GM18873 (cell line): ENCODE data around the gene TRIM63.
"Not testable (repeated sequence)": the region's sequence is repeated elsewhere in the genome, so short reads cannot be mapped to it uniquely, and the experiment has no call there.

Source experiments
- ATAC-seq: cut with Tn5 transposase; IDR thresholded peaks from one replicate; pipeline ENCODE4 v1.9.1; 2021; ENCODE audit warnings: mild to moderate bottlenecking, moderate library complexity, moderate number of reproducible peaks; ENCODE audit not compliant: unreplicated experiment, low FRiP score

Gene TRIM63

GRCh38 chr1:26067432-26067911 lies at the start of gene TRIM63:
TRIM63 (minus strand) TSS chr1:26067630; CDS start chr1:26067494, 136 bp downstream.
- ATAC-seq: no peak

DNA sequence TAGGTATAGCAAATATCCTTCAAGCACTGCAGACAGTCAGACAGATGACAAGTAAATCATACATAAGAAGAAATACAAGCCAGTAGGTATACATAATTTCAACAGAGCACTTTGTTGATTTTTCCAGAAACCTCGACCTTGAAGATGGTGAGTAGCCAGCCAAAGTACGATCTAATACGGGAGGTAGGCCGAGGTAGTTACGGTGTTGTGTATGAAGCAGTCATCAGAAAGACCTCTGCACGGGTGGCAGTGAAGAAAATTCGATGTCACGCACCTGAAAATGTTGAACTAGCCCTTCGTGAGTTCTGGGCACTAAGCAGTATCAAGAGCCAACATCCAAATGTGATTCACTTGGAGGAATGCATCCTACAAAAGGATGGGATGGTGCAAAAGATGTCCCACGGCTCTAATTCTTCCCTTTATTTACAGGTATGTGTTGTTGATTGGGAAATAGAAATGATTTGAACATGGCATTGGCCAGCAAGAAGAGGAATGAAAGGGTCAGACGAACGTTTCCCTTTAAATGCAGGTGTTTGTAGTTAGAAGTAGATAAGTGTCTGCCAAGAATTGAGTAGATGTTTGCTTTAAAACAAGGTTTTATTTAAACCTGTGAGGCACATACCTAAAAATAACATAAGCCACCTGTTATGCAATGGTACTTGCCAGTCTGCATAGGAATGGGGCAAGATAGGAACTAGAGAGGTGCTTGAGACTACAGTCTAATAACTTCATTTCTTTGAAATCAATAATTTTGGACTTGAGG lies 46.9 kb upstream of the TRIM63 start:
- no peak for ATAC-seq

GRCh38 chr1:26112407-26112775 lies 45.0 kb upstream of the TRIM63 start:
- ATAC-seq: no peak

- peak; percentile 59 for ATAC-seq
Measured at GRCh38 chr1:26111530-26112406, 44.3 kb upstream of the TRIM63 start, which contains the start of gene PDIK1L. PDIK1L (plus strand) TSS chr1:26111824; CDS start chr1:26114309, 2,485 bp downstream.

GRCh38 chr1:26110731-26111529 lies 43.5 kb upstream of the TRIM63 start:
- peak; percentile 39 for ATAC-seq

DNA sequence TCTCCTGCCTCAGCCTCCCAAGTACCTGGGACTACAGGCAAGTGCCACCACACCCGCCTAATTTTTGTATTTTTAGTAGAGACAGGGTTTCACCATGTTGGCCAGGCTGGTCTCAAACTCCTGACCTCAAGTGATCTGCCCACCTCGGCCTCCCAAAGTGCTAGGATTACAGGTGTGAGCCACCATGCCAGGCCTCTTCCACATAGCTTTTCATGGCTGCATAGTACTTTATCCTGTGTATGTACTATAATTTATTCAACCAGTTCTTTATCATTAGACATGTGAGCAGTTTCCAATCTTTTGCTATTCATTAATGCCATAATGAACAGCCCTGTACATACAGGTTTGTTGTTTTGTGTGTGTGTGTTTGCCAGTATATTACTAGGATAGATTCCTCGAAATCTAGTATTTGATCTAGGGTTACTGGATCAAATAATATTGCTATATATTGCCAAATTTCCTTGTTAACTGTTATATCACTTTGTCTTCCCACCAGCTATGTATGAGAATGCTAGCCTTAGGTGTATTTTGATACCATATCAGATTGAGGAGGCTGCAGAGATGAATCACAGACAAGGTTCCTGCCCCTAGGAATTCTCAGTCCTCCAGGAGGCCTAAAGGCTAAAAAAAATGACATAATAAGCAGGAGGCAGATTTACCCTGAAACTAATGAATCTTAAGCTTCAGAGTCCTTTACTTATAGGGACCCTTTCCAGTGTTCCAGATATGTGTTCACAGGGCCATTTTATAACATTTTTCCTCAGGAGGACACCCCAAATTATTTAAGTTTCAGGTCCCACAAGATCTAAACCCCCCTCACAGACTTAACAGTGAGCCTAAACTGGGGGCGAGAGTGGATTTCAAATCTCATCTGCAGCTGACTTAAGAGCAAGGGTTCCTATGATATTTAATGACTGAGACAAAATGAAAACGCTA lies 42.1 kb upstream of the TRIM63 start:
- ATAC-seq: no peak

- not testable (repeated sequence) for ATAC-seq
Measured at GRCh38 chr1:26105226-26105548, 37.8 kb upstream of the TRIM63 start.

DNA sequence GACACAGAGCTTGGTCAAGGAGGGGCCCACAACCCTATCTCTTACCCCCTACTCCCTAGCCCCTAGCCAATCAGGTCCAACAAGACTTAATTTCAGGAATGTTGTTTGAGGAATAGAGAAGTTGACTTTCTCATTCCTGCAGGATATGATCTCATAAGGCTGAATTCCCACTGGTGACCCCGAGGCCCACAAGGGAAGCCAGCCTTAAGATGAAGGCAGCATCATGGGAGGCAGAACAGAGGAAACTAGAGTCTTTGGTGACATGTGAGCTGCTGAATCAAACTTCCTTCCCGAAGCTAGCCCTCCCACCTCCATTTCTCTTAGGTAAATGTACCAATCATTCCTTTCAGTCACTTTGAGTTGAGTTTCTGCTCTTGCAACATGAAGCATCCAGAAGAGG lies 35.1 kb upstream of the TRIM63 start:
- ATAC-seq: no peak

- no peak for ATAC-seq
Measured at GRCh38 chr1:26102119-26102518, 34.7 kb upstream of the TRIM63 start.

DNA sequence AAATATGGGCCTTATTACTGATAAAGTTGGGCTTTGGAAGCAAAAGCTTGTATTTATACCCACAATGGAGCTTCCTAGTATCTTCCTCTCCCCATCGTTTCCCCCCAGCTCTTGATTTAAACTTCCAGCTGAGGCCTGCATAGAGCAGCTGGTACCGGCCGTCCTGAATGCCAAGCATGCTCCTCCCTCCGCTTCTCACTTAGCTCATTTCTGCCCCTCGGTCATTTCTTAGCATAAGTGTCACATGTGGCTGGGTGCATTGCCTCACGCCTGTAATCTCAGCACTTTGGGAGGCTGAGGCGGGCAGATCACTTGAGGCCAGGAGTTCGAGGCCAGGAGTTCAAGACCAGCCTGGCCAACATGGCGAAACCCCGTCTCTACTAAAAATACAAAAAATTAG lies 32.8 kb upstream of the TRIM63 start:
- not testable (repeated sequence) for ATAC-seq

DNA sequence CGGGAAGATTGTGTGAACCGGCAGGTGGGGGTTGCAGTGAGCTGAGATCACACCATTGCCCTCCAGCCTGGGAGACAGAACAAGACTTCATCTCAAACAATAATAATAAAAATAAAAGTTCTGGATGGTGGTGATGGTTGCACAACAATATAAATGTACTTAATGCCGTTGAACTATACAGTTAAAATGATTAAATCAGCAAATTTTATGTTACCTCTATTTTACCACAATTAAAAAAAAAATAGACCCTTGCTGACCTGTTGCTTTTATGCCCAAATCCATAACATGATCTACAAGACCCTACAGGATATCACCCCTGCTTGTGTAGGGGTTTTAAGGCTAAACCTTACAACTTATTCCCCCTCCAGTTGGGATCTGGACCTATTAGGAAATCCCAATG lies 32.4 kb upstream of the TRIM63 start:
- no peak for ATAC-seq

GRCh38 chr1:26098602-26099001 lies 31.2 kb upstream of the TRIM63 start:
- no peak for ATAC-seq

- ATAC-seq: no peak
Measured at GRCh38 chr1:26097696-26098095, 30.3 kb upstream of the TRIM63 start.

GRCh38 chr1:26096471-26096870 lies 29.0 kb upstream of the TRIM63 start:
- no peak for ATAC-seq

DNA sequence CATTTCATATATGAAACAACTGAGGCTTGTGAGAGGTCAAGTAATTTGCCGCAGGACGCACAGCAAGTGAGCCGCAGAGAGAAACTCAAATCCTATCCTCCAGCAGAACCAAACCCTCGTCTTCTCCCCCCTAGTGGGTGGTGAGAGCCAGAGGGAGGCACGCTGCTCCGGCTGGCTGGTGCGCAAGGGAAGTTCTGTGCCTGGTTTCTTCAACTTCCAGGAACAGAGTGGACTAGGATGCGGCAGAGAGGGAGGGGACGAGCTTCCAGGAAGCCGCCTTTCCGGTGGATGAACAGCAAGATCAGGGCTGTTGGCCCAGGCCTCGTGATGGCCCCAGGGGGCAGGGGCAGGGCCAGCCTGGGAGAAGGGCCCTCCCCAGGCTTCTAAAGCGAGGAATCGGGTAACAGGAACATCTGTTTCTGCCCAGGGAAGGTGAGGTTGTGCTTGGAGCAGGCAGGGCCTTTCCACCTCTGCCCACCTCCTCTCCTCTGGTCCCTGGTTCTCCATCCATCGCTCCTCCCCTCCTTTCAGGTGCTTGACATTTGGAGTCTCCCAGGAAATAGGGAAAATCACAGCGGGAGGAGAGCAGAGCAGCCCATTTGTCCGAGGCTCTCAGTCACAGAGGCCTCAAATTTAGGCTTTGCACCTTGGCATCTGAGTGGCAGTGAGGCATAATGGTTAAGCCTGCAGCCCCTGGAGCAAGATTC lies 27.4 kb upstream of the TRIM63 start:
- no peak for ATAC-seq

DNA sequence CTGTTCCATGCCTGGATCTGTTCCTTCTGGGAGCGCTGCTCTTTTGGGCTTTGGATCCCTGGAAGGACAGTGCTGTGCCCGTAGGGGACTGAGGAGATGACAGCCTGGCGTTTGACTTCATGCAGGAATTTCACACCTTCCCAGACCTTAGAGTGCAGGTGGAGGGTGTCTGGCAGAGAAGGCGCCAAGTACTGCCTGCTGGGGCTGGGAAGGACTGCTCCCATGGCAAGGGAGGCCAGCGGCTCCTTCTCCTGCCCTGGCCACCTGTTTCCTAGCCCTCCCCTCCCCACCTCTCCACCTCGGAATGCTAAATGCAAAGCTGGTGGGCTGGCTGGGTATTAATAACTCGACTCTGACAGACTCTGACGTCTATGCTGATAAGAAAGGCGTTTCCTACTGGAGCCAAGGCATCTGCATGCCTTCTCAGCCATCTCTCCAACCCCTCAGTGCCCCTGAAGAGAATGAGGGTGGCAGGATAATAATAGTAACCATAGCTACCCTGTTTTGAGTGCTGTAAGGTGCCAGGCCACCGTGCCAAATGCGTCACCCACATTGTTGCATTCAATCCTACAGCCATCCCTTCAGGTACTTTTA lies 26.7 kb upstream of the TRIM63 start:
- no peak for ATAC-seq

DNA sequence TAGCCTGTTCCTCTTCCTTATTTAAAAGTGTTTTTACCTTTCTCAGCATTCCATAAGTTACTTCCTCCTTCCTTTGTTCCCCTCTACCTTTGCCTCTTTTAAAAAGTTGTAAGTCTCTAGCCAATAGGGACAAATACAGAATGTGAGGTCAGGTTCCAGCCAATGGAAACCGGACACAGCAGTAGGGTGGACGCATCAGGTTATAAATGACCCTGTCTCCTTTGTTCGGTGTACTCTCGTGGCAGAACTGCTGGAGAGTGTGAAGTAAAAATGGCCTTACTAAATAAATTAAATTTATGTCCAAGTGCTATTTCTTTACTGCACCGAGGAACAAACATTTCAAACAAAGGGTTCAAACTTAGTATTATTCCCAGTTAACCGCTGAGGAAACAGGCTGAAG lies 26.1 kb upstream of the TRIM63 start:
- ATAC-seq: not testable (repeated sequence)

DNA sequence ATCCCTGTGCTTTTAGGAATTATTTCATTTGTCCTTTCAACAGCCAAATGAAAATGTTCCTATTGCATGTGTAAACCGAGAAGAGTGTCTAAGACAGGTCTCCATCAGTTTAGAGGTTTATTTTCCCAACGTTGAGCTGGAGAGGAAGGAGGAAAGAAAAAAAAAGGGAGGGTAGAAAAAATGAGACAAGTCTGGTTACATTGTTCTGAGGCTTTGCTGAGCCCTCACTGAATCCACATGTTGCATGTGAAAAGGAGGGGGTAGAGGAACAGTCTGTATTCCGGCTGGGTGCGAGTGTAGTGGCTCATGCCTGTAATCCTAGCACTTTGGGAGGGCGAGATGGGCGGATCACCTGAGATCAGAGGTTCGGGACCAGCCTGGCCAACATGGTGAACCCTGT lies 25.0 kb upstream of the TRIM63 start:
- no peak for ATAC-seq

DNA sequence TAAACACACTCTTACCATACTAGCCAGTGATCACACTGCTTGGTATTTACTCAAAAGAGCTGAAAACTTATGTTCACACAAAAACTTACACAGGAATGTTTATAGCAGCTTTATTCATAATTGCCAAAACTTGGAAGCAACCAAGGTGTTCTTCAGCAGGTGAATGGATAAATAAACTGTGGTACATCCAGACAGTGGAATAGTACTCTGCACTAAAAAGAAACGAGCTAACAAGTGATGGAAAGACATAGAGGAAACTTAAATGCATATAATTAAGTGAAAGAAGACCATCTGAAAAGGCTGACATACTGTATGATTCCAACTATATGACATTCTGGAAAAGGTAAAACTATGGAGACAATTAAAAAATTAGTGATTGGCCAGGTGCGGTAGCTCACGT lies 23.5 kb upstream of the TRIM63 start:
- no peak for ATAC-seq
